GM20431 (cell line): ENCODE data around the gene ZNF576.
"Not testable (repeated sequence)": the region's sequence is repeated elsewhere in the genome, so short reads cannot be mapped to it uniquely, and the experiment has no call there.

ENCODE experiments used
- in situ Hi-C: fragments of 300-500 bp; cut with MseI, MboI; formaldehyde crosslinking; loops from one replicate; pipeline ENCODE4 v1.15.0; 2020; ENCODE audit warnings: low sequenced_read_pairs; ENCODE audit not compliant: unreplicated experiment

Gene ZNF576

DNA sequence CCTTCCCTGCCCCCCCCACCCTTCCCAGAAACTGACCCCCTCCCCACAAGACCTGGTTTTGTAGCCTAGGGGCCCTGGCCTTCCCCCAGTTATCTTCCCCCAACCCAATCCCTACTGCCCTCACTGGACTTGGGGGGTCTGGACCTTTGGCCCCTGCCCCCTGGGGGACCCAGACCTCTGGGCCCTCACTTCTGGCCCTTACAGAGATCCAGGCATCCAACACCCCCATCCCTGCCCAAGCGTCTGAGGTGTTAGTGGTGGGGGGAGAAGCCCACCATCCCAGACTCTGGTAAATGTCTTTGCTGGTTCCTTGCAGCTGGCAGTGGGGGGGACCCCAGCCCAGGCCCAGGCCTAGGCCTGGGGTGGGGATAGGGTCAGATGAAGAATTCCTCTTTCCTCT, 26.6 kb downstream of the ZNF576 start:
- in situ Hi-C loops = loop anchor here (10.0 kb wide), 1 partner anchor 192 kb away; no protein-coding TSS in a partner anchor

DNA sequence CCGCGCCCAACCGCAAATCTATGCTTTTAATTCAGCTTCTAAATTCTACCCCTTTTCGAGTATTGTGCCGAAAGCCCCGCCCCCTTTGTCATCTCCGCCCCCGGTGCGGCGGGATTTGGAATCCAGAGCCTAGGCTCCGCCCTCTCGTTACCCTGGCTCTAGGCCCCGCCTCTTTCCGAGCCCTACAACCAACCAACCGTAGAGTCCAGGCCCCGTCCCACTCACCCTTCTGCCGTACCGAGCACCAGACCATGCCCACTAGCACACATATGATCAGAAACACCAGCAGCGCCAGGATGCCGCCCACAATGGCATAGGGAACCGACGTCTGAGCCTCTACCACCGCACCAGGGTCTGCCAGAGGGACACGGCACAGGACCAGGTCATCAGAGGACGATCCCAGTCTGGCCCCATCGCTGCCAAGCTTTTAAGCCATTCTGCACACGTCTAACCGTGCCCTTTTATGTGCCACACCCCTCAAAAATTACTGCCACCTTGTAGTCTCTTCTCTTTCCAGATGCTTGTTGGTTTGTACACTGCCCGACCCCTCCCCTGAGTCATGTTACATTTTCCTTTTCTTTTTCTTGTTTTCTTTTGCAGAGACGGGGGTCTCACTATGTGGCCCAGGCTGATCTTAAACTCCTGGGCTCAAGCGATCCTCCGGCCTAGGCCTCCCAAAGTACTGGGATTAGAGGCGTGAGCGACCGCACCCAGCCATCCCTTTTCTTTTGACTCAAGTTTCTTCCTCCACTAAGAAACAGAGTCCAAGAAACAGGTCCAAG, 27.7 kb downstream of the ZNF576 start:
- in situ Hi-C loops = loop anchor here (10.0 kb wide), 1 partner anchor 191 kb away; no protein-coding TSS in a partner anchor

DNA sequence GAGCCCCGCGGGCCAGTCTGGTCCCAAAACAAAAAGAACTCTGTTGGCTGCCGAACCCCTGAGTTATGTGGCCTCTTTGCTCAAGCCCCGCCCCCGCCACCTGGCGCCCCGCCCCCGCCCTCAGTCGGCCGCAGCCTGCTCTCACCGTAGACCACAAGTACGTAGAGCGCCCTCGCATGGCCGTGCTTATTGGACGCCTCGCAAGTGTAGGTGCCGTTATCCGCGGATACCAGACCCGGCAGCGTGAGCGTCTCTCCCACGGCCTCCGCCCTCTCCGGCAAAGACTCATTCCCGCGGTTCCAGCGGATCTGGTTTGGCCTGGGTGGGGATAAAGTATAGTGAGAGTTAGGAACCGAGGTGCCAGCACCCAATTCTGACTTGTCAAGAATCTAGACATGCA, 28.5 kb downstream of the ZNF576 start:
- in situ Hi-C loops = loop anchor here (10.0 kb wide), 1 partner anchor 190 kb away; no protein-coding TSS in a partner anchor

DNA sequence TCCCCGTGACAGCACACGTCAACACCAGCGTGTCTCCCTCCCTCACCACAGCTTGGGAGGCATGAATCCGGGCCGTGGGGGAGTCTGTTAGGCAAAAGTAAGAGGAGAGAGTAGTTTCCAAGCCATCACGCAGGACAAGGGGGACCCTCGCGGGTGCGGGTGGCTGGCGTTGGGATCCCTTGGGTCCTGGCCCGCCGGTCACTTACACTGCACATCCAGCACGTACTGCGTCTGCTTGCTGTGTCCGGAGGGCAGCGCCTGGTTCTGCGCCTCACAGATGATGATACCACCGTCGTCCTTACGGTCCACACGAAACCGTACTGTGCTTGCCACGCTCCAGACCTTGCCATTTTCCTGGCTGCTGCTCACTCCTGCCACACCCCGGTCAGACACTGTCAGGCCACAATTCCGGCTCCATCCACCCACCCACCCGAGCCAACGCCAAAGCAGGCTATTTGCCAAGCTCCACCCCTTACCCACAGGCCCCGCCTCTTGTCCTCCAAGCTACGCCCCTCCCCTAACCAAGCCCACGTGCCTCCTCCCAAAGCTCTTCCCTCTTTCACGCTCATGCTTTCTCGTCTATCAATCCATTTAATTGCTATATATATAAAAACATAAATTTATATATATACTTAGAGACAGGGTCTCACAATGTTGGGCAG, 29.7 kb downstream of the ZNF576 start:
- in situ Hi-C loops = loop anchor here (10.0 kb wide), 1 partner anchor 189 kb away; no protein-coding TSS in a partner anchor

DNA sequence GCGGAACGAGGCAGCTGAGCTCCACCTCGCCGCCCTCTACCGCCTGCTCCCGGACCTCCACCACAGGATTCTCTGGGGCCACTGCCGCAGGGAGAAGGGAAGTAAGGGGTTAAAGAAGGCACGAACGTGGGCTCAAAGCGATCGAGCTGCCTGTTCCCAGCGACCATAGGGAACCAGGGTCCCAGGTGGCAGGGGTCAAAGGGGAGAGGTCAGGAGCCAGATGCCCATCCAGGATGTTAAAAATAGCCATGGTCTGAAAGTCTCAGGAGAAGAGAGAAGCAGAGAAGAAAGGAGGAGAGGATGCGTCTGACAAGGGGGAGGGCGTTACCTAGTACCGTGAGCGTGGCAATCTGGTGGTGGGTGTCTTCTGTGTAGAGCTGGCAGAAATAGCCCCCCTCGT, 30.4 kb downstream of the ZNF576 start:
- in situ Hi-C loops = loop anchor here (10.0 kb wide), 1 partner anchor 188 kb away; no protein-coding TSS in a partner anchor

DNA sequence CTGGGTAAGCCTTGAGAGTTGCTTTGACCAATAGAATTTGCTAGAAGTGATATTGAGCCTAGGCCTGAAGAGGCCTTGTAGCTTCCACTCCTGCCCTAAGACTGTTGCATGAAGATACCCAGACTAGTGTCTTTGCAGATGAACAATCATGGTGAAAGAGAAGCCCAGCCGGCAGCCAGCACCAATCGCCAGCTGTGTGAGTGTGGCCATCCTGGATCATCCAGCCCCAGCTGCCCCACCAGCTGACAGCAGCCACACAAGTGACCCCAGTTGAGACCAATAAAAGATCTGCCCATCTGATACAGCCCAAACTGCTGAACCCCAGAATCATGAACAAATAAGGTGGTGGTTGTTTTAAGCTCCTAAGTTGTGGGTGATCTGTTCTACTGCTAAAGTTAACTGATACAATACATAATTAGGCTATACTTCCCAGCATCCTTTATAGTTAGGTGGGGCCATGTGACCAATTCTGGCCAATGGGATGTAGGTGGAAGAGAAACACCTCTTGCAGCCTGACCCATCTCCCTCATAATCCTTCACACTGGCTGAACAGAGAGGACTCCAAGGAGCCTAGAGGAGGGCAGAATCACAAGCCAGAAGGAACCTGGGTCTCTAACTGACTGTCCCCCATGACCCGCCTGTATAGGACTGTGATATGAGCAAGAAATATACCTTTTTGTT, 32.4 kb downstream of the ZNF576 start:
- in situ Hi-C loops = loop anchor here (10.0 kb wide), 1 partner anchor 186 kb away; no protein-coding TSS in a partner anchor

DNA sequence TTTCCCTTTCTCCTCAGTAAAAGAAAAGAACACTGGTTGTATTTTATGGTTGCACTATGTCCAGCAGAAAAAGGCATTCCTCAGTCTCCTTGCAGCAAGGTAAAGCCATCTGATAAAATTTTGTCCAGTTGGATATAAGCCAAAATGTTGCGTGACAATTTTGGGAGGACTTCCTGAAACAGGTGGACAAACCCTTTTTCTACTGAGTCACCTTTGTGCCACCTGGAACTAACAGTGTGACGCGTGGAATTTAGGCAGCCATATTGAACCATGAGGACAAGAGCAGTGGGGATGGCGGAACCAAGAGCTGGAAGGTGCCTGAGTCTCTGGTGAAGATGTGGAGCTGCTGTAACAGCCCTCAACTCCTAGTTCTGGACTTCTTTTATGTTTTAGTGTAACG, 35.1 kb downstream of the ZNF576 start:
- in situ Hi-C loops = no loop called here

DNA sequence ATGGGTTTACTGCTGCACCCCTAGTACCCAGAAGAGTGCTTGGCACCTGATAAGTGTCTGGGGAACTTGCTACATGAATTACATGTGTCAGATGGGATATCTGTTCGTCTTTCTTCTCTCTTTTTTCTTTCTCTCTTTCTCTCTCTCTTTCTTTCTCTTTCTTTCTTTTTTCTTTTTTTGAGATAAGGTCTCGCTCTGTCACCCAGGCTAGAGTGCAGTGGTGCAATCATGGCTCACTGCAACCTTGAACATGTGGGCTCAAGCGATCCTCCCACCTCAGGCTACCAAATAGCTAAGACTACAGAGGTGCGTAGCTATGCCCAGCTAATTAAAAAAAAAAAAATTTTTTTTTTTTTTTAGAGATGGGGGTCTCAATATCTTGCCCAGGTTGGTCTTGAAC, 37.1 kb downstream of the ZNF576 start:
- in situ Hi-C loops = no loop called here

DNA sequence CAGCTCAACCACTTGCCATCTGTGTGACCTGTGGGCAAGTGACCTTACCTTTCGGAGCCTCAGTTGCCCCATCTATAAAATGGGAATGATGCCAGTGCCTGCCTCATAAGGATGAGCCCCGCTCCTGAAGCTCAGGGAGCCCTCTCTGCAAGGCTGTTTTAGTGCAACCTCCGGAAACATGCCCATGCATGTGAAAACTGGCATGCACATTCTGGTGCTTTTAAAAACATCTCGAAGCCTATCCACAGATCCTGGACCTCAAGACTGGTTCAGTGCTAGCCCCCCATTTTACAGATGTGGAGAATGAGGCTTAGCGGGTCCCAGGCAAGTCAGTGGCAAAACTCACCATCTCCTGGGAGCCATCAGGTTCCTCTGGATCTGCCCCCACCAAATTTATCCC, 37.7 kb downstream of the ZNF576 start:
- in situ Hi-C loops = no loop called here

DNA sequence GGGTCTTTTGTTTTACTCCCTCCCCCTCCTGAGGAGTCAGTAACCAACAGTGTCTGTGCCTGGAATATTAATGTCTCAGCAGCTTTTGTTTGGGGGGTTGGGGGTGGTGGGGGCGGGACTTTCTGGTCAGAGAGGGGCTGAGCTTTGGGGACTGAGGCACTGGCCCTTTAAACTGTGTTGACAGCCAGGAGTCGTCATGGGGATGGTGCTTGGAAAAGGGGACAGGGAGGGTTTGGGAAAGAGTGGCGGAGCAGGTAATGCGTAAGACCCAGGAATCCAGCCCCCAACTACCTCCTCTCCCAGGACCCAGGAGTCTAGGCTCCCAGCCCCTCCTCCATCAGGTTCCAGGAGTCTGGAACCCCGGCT, 38.1 kb downstream of the ZNF576 start:
- in situ Hi-C loops = no loop called here

DNA sequence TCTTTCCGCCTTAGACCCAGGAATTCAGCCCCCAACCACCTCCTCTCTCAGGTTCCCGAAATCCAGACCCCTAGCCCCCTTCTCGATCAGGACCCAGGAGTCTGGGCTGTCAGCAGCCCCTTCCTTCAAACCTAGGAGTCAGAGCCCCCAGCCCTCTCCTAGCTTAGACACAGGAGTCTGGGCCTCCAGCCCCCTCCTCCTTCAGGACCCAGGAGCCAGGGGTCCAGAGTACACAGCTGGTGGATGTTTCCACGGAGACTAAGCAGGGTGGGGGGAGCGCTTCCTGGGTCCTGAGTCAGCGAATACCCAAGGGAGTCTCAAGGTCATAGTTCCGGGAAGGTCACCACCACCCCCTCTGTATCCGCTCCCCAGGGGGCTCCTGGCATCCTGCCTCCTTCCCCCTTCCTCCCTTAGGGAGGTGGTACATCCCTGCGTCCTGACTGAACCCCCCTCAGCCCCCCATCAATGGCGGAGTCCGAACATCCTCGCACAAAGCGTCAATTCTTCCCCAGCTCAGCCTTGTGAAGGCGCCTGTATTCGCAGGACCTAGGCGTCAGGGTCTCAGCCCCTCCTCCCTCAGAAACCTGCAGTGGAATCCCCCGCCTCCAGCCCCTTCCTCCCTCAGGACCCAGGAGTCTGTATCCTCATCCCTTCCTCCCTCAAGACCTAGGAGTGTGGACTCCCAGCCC, 38.6 kb downstream of the ZNF576 start:
- in situ Hi-C loops = no loop called here

DNA sequence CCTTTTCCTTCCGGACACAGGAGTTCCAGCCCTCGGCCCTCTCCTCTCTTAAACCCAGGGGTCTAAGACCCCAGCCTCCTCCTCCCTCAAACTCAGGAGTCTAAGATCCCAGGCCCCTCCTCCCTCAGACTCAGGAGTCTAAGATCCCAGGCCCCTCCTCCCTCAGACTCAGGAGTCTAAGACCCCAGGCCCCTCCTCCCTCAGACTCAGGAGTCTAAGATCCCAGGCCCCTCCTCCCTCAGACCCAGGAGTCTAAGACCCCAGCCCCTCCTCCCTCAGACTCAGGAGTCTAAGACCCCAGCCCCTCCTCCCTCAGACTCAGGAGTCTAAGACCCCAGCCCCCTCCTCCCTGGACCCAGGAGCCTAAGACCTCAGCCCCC, 39.2 kb downstream of the ZNF576 start:
- in situ Hi-C loops = not testable (repeated sequence)

DNA sequence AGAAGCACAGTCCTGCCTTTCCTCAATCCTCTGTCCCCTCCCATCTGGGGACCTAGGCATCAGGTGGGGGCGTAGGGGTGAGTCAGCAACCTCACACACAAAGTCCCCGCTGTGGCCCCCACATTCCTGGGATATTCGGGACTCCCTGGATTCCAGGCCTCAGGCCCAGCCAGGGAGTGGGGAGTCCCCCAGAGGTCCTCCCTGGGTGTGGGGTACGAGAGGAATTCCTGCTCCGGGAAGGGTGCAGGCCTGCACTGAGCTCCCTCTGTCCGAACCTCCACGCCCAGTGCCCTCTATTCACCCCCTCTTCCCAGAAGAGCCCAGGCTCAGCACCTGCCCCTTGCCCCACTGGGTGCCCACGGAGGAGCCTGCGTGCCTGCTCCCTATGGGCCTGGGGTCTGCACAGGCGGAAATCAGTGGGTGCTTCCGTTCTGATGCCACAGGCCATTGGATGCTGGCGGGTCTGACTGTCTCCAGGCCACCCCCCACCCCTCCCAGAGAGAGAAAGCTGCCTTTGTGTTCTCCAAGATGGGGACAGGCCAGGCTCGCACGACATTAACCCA, 39.8 kb downstream of the ZNF576 start:
- in situ Hi-C loops = no loop called here

DNA sequence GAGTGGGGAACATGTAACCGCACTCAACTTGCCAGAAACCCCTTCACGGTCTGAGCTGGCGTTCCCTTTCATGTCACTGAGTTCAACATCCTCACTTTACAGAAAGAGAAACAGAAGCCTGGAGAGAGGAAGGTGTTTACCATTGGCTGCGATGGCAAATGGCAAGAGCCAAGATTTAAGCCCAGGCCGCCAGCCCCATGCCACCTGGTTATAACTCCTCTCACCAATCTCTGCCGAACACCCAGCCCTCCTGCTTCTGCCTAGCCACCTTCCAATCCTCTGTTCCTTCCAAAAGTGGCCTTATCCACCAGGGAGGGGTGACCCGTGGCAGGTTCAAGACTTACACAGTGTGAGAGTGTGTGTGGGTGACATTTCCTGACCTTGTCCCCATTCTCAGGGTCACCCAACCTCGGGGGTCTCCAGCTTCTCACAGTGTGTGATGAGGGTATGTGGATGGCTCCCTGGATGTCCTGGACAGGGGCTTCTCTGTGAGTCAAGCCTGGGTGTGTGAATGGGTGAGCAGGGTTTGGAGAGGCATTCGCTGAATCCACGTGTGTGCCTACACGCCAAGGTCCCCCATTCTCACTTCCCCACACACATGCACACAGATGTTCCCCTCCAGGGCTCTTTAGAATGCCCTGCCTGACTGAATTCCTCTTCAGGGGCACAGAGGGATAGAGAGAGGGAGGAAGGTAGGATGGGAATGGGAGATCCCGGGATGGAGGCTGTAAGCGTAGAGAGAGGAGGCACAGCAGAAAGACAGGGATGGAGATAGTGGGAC, 42.0 kb downstream of the ZNF576 start:
- in situ Hi-C loops = no loop called here

DNA sequence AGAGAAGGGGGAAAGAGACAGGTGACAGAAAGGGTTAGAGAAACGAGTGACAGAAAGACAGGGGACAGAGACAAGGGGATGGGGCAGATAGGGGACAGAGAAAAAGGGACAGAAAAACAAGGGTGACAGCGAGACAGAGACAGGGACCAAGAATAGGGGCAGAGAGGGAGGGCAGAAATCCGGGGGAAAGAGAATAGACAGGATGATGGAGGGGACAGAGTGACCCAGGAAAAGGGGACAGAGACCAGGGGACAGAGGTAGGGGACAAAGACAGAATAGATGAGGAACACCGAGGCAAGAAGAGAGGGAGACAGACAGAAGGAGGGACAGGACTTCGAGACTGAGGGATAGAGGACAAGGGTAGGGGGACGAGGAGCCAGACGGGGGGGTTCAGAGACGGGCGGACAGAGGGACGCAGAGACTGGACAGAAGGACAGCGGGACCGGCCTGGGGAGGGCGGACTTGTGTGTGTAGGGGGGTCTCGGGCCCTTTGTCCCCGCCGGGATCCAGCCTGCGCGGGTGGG, 42.7 kb downstream of the ZNF576 start:
- in situ Hi-C loops = no loop called here

DNA sequence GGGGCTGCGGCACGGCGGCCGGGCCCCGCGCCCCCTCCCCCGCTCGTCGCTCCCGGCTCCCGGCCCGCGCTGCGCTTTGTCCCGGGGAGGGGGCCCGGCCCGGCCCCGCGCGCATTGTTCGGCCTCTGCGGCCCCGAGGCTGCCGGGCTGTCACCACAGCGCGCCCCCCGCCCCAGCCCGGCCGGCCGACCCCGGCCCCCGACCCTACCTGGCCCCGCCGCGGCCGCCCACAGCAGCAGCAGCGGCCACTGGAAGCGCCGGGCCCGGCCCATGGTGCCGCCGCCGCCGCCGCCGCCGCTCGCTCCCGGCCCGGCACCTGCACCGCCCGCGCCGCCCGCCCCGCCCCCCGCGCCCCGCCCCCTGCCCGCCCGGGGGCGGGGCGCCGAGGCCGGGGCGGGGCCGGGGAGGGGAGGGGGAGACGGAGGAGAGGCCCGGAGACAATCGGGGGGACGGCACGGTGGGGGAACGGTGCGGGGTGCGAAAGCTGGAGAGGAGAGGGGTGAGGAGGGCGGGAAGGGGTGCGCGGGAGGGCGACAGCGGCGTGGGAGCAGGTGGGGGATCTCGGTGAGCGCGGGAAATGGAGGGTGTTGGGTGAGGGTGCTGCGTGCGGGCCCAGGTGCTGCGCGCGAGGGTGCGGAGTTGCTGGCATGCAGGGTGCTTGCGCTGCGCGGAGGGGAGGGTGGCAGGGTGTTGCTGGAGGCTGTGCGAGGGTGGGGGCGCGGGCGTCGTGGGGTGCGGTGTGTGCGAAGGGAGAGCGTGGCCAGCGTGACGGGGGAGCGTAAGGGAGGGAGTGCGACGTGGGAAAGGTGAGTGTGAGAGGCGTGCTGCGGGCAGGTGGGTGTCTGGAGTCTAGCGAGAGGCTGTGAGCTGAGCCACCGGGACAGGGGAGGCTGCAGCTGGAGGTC, 43.4 kb downstream of the ZNF576 start, which contains the start of gene CADM4:
TSS of gene CADM4 (minus strand) at position 332 of the 905 bp plus-strand sequence. CDS start at position 272, 60 bp downstream.
- in situ Hi-C loops = no loop called here

DNA sequence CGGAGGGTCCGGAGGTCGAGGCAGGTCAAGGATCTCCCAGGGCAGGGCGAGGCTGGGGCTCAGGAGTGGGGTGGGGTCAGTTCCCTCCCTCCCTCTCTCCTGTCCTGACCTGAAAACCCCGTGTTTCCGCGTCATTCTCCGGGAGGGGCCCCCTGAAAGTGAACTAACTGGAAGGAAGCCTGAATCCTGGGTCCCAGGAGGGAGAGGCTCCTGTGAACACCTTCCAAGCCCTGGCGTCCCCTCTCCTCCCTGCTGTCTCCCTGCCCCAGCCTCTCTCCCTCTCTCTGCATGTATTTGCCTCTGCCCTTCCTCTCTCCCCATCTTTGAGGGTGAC, 44.0 kb downstream of the ZNF576 start:
- in situ Hi-C loops = no loop called here

DNA sequence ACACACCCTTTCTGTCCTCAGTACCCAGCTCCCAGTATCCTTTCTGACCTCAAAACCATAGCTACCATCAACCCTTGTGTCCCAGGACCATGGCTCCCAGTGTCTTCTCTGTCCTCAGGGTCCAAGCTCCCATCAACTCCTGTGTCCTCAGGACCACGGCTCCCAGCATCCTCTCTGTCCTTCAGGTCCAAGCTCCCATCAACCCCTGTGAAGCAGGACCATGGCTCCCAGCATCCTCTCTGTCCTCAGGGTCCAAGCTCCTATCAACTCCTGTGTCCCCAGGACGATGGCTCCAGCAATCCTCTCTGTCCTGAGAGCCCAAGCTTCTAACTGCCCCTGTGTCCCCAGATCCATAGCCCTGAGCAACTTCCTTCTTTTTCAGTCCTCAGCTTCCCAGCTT, 44.9 kb downstream of the ZNF576 start:
- in situ Hi-C loops = no loop called here
